Endothelial cell of umbilical vein (primary cell): Measurements from ENCODE around the gene GRK5.

ENCODE experiments used
- POLR2AphosphoS5 ChIP-seq: IDR thresholded peaks from 2 replicates; pipeline ENCODE4 v1.6.1; 2012; ENCODE audit warnings: low read depth, mild to moderate bottlenecking, control low read depth, low read length, moderate library complexity; ENCODE audit not compliant: insufficient read depth
- TF ChIP-seq, protein P1 (sequence below), 2 donors: IDR thresholded peaks; 1 replicate in 1 of 2; 2 replicates in 1 of 2; pipeline ENCODE4 v1.5.1; 2011; ENCODE audit warnings: low read length in 2 of 2, mild to moderate bottlenecking in 2 of 2, moderate library complexity in 2 of 2, control low read depth in 1 of 2, inconsistent platforms in 1 of 2, low read depth in 1 of 2; ENCODE audit not compliant: insufficient read depth in 1 of 2; ENCODE audit errors: extremely low read depth in 1 of 2

- TF ChIP-seq, protein P1, sequence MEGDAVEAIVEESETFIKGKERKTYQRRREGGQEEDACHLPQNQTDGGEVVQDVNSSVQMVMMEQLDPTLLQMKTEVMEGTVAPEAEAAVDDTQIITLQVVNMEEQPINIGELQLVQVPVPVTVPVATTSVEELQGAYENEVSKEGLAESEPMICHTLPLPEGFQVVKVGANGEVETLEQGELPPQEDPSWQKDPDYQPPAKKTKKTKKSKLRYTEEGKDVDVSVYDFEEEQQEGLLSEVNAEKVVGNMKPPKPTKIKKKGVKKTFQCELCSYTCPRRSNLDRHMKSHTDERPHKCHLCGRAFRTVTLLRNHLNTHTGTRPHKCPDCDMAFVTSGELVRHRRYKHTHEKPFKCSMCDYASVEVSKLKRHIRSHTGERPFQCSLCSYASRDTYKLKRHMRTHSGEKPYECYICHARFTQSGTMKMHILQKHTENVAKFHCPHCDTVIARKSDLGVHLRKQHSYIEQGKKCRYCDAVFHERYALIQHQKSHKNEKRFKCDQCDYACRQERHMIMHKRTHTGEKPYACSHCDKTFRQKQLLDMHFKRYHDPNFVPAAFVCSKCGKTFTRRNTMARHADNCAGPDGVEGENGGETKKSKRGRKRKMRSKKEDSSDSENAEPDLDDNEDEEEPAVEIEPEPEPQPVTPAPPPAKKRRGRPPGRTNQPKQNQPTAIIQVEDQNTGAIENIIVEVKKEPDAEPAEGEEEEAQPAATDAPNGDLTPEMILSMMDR (IDR thresholded peaks at IDR 0.05; ENCODE audit: extremely low read depth in 1 of 2, insufficient read depth in 1 of 2, low read depth in 1 of 2, low read length in 2 of 2) = no peak
- TF ChIP-seq POLR2AphosphoS5 = no peak
Observed at GRCh38 chr10:119453313-119453712, 245.9 kb downstream of the GRK5 start.
